Stimulated activated memory B cell treated with anti-CD40 and anti-IgM and Interleukin-4, amounts not matched to agents 10 μg/mL and 1 μg/mL and 100 μg/mL, for 72 hours (primary cell): ENCODE results near the gene DRD1.

ENCODE experiments used
- ATAC-seq: fragments of 150-1000 bp; cut with Tn5 transposase; 2 replicates; pipeline ENCODE4 v1.10.0; 2021
- H3K27ac Mint-ChIP-seq: one replicate; pipeline ENCODE4 v1.8.0; 2022; ENCODE audit warnings: mild to moderate bottlenecking, mixed read lengths
- H3K27me3 Mint-ChIP-seq: one replicate; pipeline ENCODE4 v1.8.0; 2022; ENCODE audit warnings: mixed read lengths
- H3K36me3 Mint-ChIP-seq: one replicate; pipeline ENCODE4 v1.8.0; 2022; ENCODE audit warnings: mixed read lengths
- H3K4me1 Mint-ChIP-seq: one replicate; pipeline ENCODE4 v1.8.0; 2022; ENCODE audit warnings: mixed read lengths
- H3K4me3 Mint-ChIP-seq: one replicate; pipeline ENCODE4 v1.8.0; 2022; ENCODE audit warnings: mild to moderate bottlenecking, moderate library complexity, mixed read lengths
- H3K9me3 Mint-ChIP-seq: one replicate; pipeline ENCODE4 v1.8.0; 2022; ENCODE audit warnings: mixed read lengths

DRD1 gene

DNA sequence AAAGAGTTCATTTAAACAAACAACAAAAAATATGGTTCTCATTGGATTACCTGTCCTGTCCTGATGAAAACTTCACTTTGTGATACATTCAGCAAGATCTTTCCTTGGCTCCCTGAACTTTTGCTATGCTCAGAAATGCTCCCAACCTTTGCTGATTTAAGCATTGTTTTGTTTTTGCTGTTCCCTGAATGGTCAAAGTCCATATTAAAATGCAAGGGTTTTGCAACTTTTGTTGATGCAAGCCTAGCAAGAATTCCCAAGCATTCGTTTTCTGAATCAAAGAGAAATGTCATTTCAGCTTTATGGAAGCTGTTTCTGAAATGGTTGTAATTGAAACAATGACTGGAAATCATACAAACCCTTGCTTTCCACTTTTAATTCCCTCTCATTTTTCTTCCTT, 31.3 kb upstream of the DRD1 start:
- peaks cover 19% of the 10 kb centered on the region for H3K4me1 Mint-ChIP-seq
- ATAC-seq: no peak
- no peak overlapping the region for H3K27ac Mint-ChIP-seq
- peaks cover 12% of the 10 kb centered on the region for H3K27me3 Mint-ChIP-seq
- H3K36me3 Mint-ChIP-seq: peaks cover under 1% of the 10 kb centered on the region
- H3K9me3 Mint-ChIP-seq: no peaks in the 10 kb centered on the region
- H3K4me3 Mint-ChIP-seq: no peak overlapping the region

GRCh38 chr5:175472378-175472777, 28.4 kb upstream of the DRD1 start:
- H3K9me3 Mint-ChIP-seq: peaks cover 3% of the 10 kb centered on the region
- no peak overlapping the region for H3K27ac Mint-ChIP-seq
- ATAC-seq: no peak
- H3K4me3 Mint-ChIP-seq: no peak overlapping the region
- no peaks in the 10 kb centered on the region for H3K4me1 Mint-ChIP-seq
- no peaks in the 10 kb centered on the region for H3K36me3 Mint-ChIP-seq
- H3K27me3 Mint-ChIP-seq: peaks cover 21% of the 10 kb centered on the region

DNA sequence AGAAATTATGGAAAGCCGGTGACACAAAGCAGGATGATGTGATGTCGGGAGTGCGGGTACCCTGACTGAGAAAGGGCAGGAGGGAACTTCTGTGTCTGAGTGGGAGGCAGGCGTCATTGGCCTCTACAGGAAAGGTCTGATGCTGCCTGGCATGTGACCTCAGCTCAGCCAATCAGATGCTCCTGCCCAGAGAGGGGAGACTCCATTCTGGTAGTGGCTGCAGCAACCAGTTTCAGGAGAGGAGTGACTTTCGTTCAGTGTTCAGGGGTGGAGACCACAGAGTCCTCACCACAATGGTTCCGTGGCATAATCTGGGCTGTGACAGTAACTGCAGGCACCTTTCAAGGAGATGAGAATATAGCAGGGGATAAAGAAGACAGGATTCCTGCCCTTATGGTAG, 27.6 kb upstream of the DRD1 start:
- H3K27me3 Mint-ChIP-seq: peaks cover 21% of the 10 kb centered on the region
- H3K9me3 Mint-ChIP-seq: peaks cover 3% of the 10 kb centered on the region
- ATAC-seq: peak; percentile 45
- H3K36me3 Mint-ChIP-seq: no peaks in the 10 kb centered on the region
- no peak overlapping the region for H3K27ac Mint-ChIP-seq
- no peaks in the 10 kb centered on the region for H3K4me1 Mint-ChIP-seq
- H3K4me3 Mint-ChIP-seq: no peak overlapping the region

DNA sequence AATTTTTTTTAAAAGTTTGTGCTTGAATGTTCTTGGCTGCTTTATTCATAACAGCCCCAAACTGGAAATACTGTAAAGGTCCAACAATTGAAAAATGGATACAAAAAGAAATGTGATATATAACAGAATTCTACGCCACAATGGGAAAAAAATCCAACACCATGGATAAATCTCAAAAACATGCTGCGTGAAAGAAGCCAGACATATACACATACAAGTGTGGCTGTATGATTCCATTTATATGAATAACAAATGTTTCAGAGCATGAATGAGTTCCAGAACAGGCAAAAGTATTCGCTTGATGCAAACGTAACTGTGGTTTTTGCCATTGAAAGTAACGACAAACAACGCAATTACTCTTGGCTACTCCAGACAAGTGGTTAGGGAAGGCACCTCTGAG, 27.2 kb upstream of the DRD1 start:
- Mint-ChIP-seq H3K27ac (no peak overlapping the region), H3K27me3 (peaks cover 21% of the 10 kb centered on the region), H3K4me1 (no peaks in the 10 kb centered on the region), H3K9me3 (peaks cover 3% of the 10 kb centered on the region), H3K36me3 (no peaks in the 10 kb centered on the region), H3K4me3 (no peak overlapping the region)
- no peak for ATAC-seq

DNA sequence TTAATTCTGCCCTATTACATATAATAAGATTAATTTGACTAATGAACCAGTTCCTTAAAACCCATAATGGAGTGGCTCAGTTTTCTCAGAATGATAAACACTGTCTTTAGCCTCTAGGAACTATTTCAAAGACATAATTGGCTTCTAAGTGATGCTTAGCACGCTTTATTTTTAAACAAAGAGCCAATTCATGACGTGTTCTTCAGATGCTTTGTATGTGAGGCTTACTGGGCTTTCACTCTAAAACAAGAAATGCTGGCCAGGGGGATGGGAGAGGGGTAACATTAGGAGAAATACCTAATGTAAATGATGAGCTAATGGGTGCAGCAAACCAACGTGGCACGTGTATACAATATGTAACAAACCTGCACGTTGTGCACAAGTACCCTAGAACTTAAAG, 26.8 kb upstream of the DRD1 start:
- Mint-ChIP-seq H3K4me1 (no peaks in the 10 kb centered on the region), H3K27ac (no peak overlapping the region), H3K27me3 (peaks cover 21% of the 10 kb centered on the region), H3K36me3 (no peaks in the 10 kb centered on the region), H3K4me3 (no peak overlapping the region), H3K9me3 (peaks cover 3% of the 10 kb centered on the region)
- no peak for ATAC-seq

- no peaks in the 10 kb centered on the region for H3K36me3 Mint-ChIP-seq
These were observed 25.9 kb upstream of the DRD1 start for GRCh38 chr5:175469916-175470315.

DNA sequence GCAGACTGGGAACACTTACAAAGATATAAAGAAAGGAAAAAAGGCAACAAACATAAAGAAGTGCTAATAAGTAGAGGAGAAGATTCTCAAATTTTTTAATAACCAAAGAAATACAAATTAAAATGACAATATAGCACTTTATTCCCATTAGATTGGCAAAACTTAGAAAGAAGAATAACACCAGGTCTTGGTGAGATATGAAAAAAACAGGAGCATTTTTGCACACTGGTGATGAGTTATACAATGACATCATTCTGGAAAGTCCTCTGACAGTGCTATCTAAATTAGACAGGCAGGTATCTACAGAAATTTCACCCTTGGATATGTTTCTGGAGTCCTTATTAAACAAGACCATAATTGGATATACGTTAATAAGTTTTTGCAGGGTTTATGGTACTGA, 24.9 kb upstream of the DRD1 start:
- Mint-ChIP-seq H3K36me3 (no peaks in the 10 kb centered on the region), H3K27ac (no peak overlapping the region), H3K9me3 (peaks cover 3% of the 10 kb centered on the region), H3K4me1 (peaks cover 10% of the 10 kb centered on the region), H3K27me3 (peaks cover 10% of the 10 kb centered on the region), H3K4me3 (no peak overlapping the region)
- ATAC-seq: no peak

More at GRCh38 chr5:175469916-175470315, 25.9 kb upstream of the DRD1 start:
- Mint-ChIP-seq H3K9me3 (peaks cover 3% of the 10 kb centered on the region), H3K4me1 (peaks cover 3% of the 10 kb centered on the region), H3K27ac (no peak overlapping the region), H3K4me3 (no peak overlapping the region), H3K27me3 (peaks cover 20% of the 10 kb centered on the region)
- ATAC-seq: no peak

- ATAC-seq: no peak
- H3K9me3 Mint-ChIP-seq: peaks cover 3% of the 10 kb centered on the region
- H3K4me1 Mint-ChIP-seq: peaks cover 10% of the 10 kb centered on the region
- H3K36me3 Mint-ChIP-seq: no peaks in the 10 kb centered on the region
- H3K27me3 Mint-ChIP-seq: peaks cover 8% of the 10 kb centered on the region
- H3K4me3 Mint-ChIP-seq: no peak overlapping the region
- no peak overlapping the region for H3K27ac Mint-ChIP-seq
These were observed 24.2 kb upstream of the DRD1 start for GRCh38 chr5:175467983-175468690.

GRCh38 chr5:175466700-175467318, 22.8 kb upstream of the DRD1 start:
- Mint-ChIP-seq H3K27ac (no peak overlapping the region), H3K9me3 (peaks cover 3% of the 10 kb centered on the region), H3K4me1 (peaks cover 10% of the 10 kb centered on the region), H3K4me3 (no peak overlapping the region), H3K36me3 (no peaks in the 10 kb centered on the region), H3K27me3 (peaks cover 9% of the 10 kb centered on the region)
- ATAC-seq: no peak

DNA sequence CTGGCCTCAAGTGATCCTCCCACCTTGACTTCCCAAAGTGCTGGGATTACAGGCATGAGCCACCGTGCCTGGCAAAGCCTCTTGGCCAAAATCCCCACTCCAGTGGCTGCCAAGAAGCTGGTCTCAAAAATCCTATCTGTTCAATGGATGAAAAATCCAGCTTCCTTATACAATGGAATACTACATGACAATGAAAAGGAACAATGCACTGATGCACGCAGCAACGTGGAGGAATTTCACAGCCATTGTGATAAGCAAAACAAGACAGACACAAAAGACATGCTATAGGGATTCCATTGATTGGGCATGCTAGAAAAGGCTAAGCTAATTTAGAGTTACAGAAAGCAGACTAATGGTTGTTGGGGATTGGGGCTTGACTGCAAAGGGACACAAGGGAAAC, 21.3 kb upstream of the DRD1 start:
- H3K4me3 Mint-ChIP-seq: no peak overlapping the region

DNA sequence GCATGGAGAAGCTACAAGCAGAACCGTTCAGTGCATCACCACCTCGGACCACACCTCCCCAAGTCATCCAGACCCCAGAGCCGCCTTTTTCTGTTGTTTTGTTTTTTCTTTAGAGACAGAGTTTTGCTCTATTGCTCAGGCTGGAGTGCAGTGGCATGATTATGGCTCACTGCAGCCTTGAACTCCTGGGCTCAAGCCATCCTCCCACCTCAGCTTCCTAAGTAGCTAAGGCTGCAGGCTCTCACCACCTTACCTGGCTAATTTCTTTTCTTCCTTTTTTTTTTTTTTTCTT, 20.9 kb upstream of the DRD1 start:
- Mint-ChIP-seq H3K4me3 (no peak overlapping the region), H3K9me3 (peaks cover 3% of the 10 kb centered on the region), H3K4me1 (peaks cover 10% of the 10 kb centered on the region), H3K27me3 (peaks cover 17% of the 10 kb centered on the region), H3K27ac (no peak overlapping the region), H3K36me3 (no peaks in the 10 kb centered on the region)
- ATAC-seq: no peak

More for the DNA sequence above, 21.3 kb upstream of the DRD1 start:
- Mint-ChIP-seq H3K27me3 (peaks cover 17% of the 10 kb centered on the region), H3K36me3 (no peaks in the 10 kb centered on the region), H3K9me3 (peaks cover 3% of the 10 kb centered on the region), H3K27ac (no peak overlapping the region), H3K4me1 (peaks cover 10% of the 10 kb centered on the region)
- ATAC-seq: no peak

DNA sequence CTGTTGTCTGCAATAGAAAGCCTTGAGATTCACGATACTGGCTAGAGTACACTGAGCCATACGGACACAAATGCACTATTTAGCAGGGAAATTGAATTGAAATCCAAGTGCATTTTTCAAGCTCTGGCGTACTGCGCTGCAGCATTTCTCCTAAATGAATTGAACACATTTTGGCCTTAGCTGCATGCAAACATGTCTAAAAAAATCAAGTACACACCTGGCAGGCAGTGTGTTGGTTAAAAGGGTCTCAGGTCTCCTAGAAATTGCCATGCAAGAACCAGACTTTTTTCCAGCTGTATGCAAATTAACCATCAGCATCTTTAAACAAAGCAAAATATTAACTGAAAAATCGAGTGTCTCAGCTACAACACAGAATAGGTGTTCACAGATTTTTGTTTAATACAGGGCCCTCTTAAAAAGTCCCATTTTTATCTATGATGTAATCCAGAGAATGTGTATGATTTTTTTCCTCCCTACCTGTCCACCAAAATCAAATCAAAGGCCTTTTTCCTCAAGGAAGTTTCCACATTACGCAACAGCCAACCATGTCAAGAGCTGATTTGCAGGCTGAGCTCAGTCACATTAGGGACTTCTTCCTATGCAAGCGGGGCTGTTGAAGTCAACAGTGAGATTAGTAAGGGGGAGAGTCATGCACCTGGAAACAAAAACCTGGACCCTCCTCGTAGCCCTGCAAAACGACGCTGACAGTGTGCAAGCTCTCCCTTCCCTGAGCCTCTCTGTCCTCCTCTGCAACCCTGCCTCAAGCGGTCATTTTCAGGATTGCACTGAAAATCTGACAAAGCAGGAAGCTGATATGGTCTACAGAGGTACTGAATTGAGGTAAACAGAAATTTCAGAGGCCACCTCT, 20.3 kb upstream of the DRD1 start:
- H3K9me3 Mint-ChIP-seq: peaks cover 3% of the 10 kb centered on the region
- H3K4me3 Mint-ChIP-seq: no peak overlapping the region
- peaks cover 10% of the 10 kb centered on the region for H3K4me1 Mint-ChIP-seq
- H3K27me3 Mint-ChIP-seq: peaks cover 17% of the 10 kb centered on the region
- no peak overlapping the region for H3K27ac Mint-ChIP-seq
- ATAC-seq: peak; percentile 88
- no peaks in the 10 kb centered on the region for H3K36me3 Mint-ChIP-seq

GRCh38 chr5:175463641-175464040, 19.7 kb upstream of the DRD1 start:
- no peak overlapping the region for H3K4me3 Mint-ChIP-seq
- no peak overlapping the region for H3K27ac Mint-ChIP-seq
- no peaks in the 10 kb centered on the region for H3K36me3 Mint-ChIP-seq
- H3K9me3 Mint-ChIP-seq: peaks cover 1% of the 10 kb centered on the region
- no peak for ATAC-seq
- H3K27me3 Mint-ChIP-seq: peaks cover 14% of the 10 kb centered on the region
- H3K4me1 Mint-ChIP-seq: peaks cover 10% of the 10 kb centered on the region

- no peak for ATAC-seq
These were observed 17.4 kb upstream of the DRD1 start for GRCh38 chr5:175461370-175461769.

GRCh38 chr5:175460552-175460951, 16.6 kb upstream of the DRD1 start:
- no peak for ATAC-seq

More at GRCh38 chr5:175461370-175461769, 17.4 kb upstream of the DRD1 start:
- no peak overlapping the region for H3K4me3 Mint-ChIP-seq
- no peaks in the 10 kb centered on the region for H3K36me3 Mint-ChIP-seq
- H3K27me3 Mint-ChIP-seq: peaks cover 13% of the 10 kb centered on the region
- no peaks in the 10 kb centered on the region for H3K9me3 Mint-ChIP-seq
- H3K27ac Mint-ChIP-seq: no peak overlapping the region
- H3K4me1 Mint-ChIP-seq: peaks cover 10% of the 10 kb centered on the region

More at GRCh38 chr5:175460552-175460951, 16.6 kb upstream of the DRD1 start:
- no peaks in the 10 kb centered on the region for H3K36me3 Mint-ChIP-seq
- H3K4me3 Mint-ChIP-seq: no peak overlapping the region
- H3K27ac Mint-ChIP-seq: no peak overlapping the region
- H3K27me3 Mint-ChIP-seq: peaks cover 20% of the 10 kb centered on the region
- H3K4me1 Mint-ChIP-seq: peaks cover 10% of the 10 kb centered on the region
- no peaks in the 10 kb centered on the region for H3K9me3 Mint-ChIP-seq
